Hippocampal formation (tissue), 2 donors: ENCODE results near the gene PLEKHG4B.
"Not testable (repeated sequence)": the region's sequence is repeated elsewhere in the genome, so short reads cannot be mapped to it uniquely, and the experiment has no call there.

Experiments used
- DNase-seq, 2 donors: peaks; one replicate each; lab custom pipeline; 2025; lab: John Stamatoyannopoulos, UW

PLEKHG4B gene

DNA sequence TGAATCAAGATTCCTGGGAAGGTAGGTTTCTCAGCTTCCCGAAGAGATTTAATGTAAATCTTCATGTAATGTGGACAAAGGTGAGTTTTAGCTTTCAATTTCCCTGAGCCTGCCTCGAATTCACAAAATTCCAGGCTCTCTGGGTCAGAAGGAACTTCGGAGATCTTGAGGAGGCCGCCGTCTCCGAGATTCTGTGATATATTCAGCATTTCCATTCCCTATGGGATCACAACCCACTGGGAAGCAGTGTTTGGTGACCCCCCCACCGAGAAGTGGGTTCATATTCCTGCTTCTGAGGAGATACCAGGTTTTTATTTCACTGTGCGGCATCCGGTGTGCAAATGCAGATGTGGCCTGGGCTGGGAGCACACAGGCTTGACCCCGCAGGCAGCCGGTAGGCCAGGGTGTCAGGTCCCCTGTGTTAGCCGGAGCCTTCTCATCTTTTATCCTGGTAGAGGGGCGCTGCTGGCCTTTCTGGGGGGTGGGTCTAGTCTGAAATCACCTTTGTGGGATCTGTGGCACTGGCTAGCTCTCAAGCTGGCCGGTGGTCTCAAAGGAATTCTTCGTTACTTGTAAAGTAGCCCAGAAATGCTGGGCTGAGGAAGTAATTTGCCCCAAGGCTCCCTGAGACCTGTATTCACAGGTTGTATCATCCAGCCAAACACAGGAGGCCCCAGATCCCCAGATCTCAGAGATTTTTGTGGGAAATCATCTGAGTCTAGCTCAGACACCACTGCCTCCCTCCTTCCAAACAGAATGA, 1.4 kb downstream of the PLEKHG4B start:
- no peak for DNase-seq

DNA sequence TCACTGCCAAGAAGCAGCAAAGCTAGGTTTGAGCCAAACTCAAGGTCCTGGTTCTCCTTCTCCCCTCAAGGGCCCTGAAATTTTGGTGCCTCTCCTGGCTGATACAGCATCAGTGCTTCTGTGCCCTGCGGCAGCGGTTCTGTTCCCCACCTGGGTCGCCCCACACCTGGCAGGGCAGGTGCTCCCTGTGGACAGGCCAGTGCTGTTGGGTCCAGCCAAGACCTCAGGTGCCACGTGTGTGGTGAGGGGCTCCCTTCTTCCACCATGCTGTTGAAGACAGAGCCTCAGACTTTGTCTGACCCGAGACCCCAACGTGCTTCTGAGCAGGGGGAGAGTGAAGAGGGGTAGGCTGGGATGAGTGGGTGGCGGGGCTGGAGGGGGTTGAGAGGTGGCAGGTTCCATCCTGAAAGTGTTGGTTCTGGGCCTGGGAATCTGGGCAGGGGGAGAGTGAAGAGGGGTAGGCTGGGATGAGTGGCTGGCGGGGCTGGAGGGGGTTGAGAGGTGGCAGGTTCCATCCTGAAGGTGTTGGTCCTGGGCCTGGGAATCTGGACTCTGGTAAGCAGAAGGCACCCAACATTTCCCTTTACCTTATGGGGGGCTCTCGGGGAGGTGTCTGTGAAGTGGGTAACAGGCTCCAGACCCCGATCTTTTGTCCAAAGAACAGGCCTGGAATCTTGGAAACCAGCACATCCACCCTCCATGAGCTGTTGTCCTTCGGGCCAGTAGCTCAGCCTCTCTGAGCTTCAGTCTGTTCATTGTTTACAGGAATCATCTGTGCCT, 2.3 kb downstream of the PLEKHG4B start:
- no peak for DNase-seq

- no peak for DNase-seq
Observed at GRCh38 chr5:95241-95980, 3.4 kb downstream of the PLEKHG4B start.

GRCh38 chr5:96976-97660, 5.2 kb downstream of the PLEKHG4B start:
- no peak for DNase-seq

DNA sequence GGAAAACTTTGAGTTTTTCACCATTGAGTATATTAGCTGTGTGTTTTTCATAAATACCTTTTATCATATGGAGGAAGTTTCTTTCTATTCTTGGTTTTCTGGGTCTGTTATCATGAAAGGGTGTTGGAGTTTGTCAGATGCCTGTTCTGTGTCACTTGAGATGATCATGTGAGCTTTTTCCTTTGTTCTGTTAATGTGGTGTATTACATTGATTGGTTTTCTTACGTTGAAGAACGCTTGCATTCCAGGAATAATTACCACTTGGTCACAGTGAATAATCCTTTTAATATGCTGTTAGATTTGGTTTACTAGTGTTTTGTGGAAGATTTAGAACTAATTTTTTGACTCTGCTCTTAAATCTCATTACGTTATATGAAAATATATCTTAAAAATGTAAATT, 7.8 kb downstream of the PLEKHG4B start:
- no peak for DNase-seq

DNA sequence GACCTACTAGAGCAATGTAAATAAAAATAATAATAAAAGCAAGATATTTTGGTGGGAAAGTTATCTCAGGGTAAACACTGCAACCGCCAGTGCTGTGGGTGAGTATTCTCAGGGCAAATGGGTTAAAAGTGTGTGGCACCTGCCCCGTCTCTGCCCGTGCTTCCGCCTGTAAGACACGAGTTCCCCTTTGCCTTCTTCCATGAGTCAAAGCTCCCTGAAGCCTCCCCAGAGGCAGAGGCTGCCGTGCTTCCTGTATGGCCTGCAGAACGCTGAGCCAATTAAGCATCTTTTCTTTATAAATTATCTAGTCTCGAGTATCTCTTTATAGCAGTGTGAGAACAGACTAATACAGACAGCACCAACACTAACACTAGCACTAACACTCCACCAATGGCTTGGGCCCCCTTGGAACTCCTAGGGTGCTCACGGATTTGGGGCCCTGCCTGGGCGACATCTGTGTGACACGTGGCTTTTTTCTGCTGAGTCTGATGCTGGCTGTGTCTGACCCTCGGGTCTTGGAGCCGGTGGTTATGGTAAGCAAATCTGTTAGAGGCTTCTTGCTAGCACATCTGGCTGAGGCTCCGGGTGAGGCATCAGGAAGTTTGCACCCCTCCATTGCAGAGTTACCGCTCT, 10.6 kb downstream of the PLEKHG4B start:
- DNase-seq: no peak

DNA sequence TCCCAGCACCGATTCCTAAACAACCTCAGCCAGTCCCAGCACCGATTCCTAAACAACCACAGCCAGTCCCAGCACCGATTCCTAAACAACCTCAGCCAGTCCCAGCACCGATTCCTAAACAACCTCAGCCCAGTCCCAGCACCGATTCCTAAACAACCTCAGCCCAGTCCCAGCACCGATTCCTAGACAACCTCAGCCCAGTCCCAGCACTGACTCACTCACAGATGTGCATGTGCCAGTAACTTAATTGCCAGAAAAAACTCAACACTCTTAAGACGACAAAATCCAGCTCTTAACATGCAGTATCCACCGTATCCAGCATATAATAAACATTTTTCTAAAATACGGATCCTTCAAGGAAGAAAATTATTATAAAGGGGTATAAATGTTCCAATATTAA, 12.1 kb downstream of the PLEKHG4B start:
- DNase-seq: not testable (repeated sequence)

DNA sequence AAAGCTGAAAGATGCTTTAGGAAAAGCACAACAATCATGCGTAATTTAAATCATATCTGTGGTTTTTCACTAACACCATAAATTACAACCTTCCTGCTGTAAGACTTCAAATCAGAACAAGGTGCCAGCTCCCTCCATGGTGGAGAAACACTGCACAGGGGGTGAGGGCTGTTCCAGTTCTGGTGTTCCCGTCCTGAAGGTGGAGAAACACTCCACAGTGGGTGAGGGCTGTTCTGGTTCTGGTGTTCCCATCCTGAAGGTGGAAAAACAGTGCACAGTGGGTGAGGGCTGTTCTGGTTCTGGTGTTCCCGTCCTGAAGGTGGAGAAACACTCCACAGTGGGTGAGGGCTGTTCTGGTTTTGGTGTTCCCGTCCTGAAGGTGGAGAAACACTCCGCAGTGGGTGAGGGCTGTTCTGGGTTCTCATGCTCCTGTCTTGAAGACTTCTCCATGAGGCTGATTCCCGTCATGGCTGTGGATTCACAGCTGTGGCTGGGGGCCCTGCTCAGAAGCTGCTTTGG, 12.9 kb downstream of the PLEKHG4B start:
- no peak for DNase-seq

- DNase-seq: no peak
Observed at GRCh38 chr5:105504-106070, 13.6 kb downstream of the PLEKHG4B start.

DNA sequence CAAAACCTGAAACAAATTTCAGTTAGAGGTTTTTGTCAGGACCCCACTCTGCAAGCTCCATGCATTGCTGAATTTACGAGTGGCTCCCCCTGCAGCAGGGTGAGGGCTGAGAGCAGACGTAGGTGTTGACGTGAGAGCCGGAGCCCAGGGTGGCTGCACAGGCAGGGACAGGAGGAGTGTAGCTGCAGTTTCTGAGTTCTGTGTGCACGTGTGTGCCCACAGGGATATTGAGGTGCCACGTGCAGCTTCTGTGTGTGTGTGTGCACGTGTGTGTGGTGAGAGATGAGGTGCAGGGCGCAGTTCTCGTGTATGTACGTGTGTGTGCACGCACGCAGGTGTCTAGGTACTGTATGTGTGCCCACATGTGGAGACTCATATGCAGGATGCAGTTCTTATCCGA, 14.6 kb downstream of the PLEKHG4B start:
- no peak for DNase-seq

DNA sequence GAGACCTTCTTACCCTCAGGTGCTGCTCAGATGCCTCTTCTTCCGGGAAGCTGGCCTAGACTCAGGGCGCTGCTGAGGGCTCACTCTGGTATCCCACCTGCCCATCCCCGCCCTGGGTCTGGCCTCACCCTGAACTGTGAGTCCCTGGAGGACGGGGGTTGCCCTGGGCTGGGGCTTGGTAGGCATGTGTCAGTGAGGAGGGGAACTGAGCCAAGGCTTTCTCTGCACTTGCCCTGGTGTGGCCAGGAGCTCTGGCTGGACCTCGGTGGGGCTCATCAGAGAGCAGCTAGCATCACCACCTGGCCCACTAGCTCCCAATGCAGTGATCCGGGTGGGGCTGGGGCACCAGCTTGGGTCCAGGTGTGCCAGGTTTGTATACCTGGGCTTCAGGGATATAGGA, 15.6 kb downstream of the PLEKHG4B start:
- DNase-seq: no peak

GRCh38 chr5:109826-110225, 17.9 kb downstream of the PLEKHG4B start:
- no peak for DNase-seq

- DNase-seq: no peak
Observed at GRCh38 chr5:110270-110888, 18.4 kb downstream of the PLEKHG4B start.

DNA sequence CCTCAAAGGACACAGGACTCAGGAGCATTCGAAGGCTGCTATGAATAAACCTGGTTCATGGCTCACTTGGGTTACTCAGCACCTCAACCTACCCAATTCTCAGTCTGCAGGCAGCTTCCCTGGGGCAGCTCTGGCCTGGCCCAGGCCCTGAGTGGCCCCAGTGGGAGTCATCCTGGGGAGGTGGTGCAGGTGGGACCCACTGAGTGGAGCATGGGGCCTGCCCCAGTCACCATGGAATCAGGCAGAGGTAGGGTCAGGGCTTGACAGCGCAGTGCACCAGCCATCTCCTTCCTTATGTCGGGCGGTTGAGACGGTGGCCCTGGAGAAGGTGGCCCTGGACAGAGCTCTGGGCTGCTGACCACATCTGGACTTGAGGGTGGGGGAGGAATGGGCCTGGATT, 19.2 kb downstream of the PLEKHG4B start:
- DNase-seq: no peak

DNA sequence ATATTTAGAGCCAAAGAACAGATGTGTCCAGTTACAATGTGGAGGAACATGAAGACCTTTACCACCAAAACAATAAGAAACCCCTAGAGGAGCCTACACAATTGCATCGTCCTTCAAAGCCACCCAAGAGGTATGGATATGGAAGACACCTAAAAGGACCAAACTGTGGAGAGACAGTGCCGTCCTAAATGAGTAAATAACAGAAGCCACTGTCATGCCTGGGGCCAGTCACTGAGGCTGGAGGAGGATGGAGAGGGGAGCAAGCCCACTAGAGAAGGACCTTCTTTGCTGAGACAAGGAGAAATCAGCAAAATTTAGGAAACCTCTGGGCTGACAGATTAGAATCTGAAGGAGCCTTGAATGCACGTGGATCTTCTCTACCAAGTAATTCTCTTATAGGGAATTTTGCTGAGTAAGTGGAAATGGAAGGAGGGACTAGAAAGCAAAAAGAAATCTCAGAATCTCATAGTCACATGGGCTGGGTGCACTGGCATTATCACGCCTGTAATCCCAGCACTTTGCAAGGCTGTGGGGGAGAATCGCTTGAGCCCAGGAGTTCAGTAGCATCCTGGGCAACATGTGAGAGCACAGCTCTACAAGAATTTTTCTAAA, 27.6 kb downstream of the PLEKHG4B start:
- no peak for DNase-seq

DNA sequence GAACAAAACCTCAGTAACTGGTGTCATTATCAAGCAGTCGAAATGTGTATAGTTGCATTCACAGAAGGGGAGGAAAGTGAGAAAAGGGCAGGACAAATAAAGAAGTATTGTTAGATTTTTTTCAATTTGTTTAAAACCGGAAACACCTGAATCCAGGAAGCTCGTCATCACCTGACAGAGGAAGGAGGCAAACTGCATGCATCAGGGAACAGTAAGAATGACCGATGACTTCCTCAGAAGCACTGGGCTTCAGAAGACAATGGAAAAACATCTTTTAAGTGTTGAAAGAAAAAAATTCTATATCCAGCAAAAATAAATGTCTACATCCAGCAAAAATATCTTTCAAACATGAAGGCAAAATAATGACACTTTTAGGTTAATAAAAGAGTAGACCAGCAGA, 29.5 kb downstream of the PLEKHG4B start:
- no peak for DNase-seq

- no peak for DNase-seq
Observed at GRCh38 chr5:125815-126214, 33.8 kb downstream of the PLEKHG4B start.

DNA sequence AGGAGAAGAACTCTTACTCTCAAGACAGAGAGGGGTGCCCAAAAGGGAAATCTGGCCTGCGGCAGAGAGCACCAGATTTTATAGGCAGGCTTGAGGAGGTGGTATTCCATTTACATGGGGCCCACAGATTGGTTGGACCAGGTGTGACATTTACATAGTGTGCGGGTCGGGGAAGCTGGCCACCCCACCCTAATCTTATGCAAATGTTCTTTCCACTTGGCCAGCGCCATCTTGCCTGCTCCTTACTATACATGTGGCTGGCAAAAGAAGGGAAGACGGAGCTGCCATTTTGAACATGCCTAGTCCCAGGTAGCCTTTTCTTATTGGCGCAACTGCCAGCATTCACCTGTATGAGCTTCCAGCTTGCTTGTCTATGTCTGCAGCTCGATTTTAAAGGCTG, 34.8 kb downstream of the PLEKHG4B start:
- DNase-seq: no peak

DNA sequence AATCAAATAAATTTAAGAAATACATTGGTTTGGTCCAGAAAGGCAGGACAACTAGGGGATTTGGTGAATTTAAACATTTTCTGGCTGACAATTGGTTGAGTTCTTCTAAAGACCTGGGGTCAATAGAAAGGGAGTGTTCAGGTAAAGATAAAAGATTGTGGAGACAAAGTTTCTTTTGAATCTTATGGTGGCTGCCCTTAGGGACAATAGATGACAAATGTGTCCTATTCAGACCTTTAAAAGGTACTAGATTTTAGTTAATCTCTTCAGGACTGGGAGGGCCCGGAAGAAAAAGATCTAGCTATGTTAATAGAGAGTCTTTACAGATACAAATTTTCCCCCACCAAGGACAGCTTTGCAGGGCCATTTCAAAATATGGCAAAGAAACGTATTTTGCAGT, 35.9 kb downstream of the PLEKHG4B start:
- no peak for DNase-seq

DNA sequence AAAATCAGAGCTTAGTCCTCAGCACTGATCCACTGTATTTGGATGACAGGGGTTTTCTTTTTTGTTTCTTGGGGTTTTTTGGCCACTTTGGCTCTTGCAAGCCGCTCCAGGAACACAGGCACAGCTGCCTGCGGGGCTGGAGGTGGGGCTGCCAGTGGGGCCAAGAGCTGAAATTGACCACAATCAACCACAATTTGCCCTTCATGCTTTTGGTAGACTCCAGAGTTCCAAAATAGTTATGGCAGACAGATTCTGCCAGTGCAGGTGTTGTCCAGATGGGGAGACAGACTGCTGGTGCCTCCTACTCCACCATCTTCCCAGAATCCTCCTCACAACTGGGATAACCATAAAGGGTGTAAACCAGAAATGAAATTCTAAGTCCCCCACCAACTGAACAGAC, 36.5 kb downstream of the PLEKHG4B start:
- DNase-seq: no peak
